ENCODE measurements around the gene TPST2.
"Not testable (repeated sequence)": the region's sequence is repeated elsewhere in the genome, so short reads cannot be mapped to it uniquely, and the experiment has no call there.

The TPST2 gene

DNA sequence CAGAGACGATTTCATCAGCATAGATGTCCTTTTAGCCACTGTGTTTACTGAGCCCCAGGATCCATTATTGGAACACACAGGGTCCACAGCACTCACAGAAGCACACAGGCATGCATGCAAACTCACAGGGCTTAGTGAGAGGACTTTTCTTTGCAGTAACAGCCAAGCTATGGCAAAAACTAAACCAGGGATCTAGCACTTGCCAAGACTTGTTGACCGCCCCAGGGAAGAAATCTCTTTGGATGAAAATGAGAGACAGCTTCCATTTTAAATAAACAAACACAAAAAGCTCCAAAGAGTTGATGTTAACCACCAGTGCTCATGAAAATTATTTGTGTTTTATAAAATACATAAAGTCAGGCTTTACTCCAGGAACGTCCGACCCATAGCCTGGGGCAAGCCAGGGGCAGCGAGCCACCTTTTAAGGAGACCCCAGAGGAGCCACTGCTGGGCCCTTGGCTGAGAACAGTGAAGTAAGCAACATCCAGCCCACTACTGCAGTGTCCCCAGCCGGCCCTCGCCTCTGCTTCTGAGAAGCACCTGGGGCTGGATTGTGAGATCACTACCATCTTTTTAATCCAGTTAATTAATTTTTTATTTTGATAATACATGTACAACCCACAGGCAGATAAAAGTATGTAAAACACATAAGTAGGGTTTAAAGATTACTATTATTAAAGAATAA, 55.6 kb downstream of the TPST2 start:
- no peak for DNase-seq (ENCODE audit: low read depth)

- DNase-seq (ENCODE audit: low read depth) = no peak
These were observed 60.6 kb downstream of the TPST2 start for GRCh38 chr22:26529345-26529744.

GRCh38 chr22:26528518-26528917, 61.4 kb downstream of the TPST2 start:
- not testable (repeated sequence) for DNase-seq (ENCODE audit: low read depth)

DNA sequence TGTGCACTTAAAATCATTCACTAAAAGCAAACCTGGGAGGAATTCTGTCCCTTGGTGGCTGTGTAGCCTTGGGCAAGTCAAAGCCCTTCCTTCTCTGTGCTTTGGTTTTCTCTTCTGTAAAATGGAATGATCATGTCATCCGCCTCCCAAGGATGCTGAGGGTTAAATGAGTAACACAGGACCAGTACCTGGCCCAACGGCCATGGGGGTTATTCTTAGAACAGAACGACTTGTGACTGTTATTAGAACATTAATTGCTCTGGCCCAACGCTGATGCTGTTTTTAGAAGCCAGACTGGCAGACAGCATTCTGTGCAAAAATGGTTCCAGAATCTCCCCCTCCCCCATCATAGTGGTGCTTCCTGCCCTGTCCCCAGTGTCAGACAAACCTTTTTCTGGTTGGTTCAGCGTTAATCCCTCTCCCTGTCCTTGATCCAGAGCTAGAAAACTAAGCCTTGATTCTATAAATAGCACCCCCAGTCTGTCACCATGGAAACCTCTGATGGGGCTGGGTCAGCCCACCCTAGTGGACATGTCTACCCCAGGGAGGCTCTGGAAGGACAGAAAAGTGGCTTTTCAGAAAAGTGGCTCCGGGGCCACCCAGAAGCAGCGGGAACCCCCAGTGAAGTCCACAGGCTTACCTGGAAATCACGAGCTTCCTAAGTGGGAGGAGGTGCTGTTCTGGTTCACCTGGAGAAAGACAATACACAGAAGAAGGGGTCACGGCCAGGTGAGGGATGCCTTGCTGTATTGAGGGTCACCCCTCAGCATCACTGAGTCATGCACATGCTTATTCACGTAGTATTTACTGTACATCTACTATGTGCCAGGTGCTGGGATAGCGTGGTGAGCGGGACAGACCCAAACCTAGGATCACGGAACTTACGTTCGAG, 62.1 kb downstream of the TPST2 start:
- DNase-seq (ENCODE audit: low read depth) = no peak

GRCh38 chr22:26527167-26527566, 62.8 kb downstream of the TPST2 start:
- no peak for DNase-seq (ENCODE audit: low read depth)

DNA sequence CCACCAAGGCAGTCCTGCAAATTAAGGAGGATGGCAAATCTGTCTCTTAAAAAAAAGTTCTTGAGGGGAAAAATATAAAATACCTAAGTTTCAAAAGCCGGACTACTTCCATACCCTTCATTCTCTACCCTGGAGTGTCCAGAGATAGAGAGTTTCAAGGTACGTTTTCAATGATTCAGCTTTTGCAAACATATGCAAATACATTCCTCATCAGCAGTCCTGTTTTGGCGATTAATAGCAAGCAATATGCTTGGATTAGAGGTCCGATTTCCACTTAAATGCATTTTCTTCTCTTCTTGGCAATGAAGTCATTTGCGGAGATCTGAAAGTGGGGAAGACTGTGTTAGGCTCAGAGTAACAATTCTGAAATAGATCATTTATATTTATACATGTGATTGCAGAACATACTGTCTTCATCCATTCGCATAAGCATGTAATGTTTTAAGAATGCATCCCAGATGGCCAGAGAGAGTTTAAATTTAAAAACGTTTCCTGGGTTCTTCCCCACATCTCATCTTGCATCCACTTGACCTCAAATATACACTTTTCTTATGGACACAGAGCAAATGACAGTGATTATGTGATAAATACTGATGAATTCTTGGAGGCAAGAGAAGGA, 63.9 kb downstream of the TPST2 start:
- DNase-seq (ENCODE audit: low read depth) = no peak

- no peak for DNase-seq (ENCODE audit: low read depth)
These were observed 65.1 kb downstream of the TPST2 start for GRCh38 chr22:26524870-26525269.

DNA sequence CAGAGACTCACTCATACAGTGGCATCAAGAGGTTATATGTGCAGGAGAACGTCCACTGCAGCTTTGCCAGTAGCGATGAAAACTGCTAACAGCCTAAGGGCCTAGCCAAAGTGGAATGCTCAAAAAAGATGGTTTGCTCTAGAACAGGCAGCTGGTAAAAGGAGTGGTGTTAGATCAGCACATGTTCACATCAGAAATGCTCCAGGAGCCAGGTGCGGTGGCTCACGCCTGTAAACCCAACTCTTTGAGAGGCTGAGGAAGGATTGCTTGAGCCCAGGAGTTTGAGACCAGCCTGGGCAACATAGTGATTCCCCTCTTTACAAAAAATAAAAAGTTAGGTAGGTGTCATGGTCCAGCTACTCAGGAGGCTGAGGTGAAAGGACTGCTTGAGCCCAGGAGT, 67.3 kb downstream of the TPST2 start:
- DNase-seq (ENCODE audit: low read depth) = no peak

DNA sequence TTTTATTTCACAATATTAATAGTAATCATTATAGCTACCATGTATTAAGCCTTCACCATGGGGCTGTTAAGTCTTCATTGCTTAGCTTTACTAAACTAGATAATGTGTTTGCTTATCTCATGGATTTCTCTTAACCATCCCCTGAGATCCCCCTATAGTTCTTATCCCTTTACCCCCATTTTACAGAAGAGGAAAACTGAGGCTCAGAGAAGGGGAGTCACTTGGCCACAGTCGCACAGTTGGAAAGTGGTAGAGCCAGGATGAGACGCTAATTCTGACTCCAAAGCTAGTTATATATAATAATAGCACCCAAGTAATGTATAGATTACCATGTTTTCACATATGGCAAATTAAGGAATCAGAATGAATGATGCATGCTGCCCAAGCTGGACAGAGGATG, 67.9 kb downstream of the TPST2 start:
- no peak for DNase-seq (ENCODE audit: low read depth)

DNA sequence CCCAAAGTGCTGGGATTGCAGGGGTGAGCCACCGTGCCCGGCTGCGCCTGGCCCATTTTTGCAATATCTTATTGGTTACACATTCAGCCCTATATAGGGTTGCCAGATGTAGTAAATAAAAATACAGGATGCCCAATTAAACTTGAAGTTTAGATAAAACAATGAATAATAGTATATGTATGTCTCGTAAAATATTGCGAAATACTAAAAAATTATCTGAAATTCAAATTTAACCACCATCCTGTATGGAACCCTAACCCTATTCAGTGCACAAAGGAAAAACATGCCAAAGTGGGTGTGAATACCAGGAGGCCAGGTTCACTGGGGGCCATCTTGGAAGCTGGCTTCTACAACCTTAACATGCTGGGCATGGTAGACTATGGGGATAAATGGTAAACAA, 72.5 kb downstream of the TPST2 start:
- no peak for DNase-seq (ENCODE audit: low read depth)

GRCh38 chr22:26516503-26516902, 73.4 kb downstream of the TPST2 start:
- no peak for DNase-seq (ENCODE audit: low read depth)

DNA sequence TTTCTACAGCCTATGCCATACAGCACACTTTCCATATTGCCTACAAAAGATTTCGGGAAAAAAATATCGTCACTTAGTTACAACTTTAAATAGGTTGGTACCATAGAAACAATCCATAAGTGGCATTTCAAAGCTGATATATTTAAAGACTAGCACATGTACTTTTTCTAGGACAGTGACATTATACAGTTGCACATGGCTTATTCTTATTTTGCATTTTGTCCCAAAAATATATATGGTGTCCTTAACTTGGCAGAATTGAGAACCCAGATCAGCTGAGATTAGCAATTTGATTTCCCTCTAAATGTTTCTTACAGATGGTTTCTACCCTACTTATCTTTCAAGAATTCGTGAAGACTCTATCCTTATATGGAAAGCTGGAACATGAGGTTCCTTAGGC, 74.0 kb downstream of the TPST2 start:
- no peak for DNase-seq (ENCODE audit: low read depth)

GRCh38 chr22:26514419-26515161, 75.3 kb downstream of the TPST2 start:
- DNase-seq (ENCODE audit: low read depth) = no peak

DNA sequence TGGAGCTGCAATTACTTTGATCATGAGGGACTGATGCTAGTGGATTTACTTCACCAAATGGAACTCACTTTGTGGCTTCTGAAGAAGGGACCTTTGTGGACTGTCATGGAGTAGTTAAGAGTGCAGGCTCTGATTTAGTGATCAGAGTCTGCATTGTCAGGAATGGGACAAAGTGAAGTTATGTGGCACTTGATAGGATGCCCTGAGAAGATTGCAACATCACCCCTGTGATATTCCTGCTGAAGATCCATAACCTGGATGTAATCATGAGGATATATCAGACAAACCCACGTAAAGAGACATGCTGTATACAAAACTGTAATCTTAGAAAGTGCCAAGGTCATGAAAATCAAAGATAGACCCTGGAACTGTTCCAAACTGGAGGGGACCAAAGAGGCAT, 76.1 kb downstream of the TPST2 start:
- DNase-seq (ENCODE audit: low read depth) = no peak

- DNase-seq (ENCODE audit: low read depth) = peak; percentile 81
These were observed 77.7 kb downstream of the TPST2 start, which contains the start of gene TFIP11 for GRCh38 chr22:26512149-26512793. TSS of gene TFIP11 (minus strand) at chr22:26512473. CDS start at chr22:26510272, 2,201 bp downstream.

DNA sequence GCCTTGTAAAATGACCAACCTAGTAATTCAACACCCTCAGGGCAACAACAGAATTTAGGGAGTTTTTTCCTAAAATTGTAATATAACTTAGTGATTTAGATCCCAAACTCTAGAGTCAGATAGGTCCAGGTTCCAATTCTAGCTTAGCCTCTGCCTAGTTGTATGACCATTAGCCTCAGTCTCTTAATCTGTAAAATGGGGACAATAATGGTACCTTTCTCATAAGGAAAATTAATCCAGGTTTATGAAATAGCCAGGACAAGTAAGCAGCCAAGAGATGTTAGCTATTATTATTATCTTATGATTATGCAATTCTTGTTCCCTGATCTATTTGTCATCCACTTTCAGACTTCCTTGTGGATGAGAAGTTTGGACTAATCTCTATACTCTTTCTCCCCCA, 81.8 kb downstream of the TPST2 start:
- DNase-seq (ENCODE audit: low read depth) = no peak

DNA sequence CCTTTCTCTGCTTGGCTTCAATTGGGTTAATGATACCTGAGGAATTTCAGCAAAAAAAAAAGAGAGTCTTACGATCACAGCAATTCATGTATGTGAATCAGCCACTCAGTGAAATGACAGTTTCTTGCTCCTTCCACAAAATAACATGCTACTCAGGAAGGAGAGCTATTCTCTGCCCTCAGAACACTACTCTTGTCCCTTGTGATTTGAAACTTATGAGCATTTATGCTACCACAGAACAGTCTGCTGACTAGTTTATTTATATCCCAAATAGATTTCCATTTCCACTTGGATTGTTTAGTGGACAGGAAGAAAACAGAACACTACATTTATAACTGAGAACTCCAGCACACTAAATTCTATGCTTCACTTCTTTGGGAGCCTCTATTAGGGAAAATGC, 86.2 kb downstream of the TPST2 start:
- DNase-seq (ENCODE audit: low read depth) = no peak

GRCh38 chr22:26502688-26503561, 87.0 kb downstream of the TPST2 start:
- DNase-seq (ENCODE audit: low read depth) = peak; percentile 38

GRCh38 chr22:26501996-26502395, 87.9 kb downstream of the TPST2 start:
- DNase-seq (ENCODE audit: low read depth) = no peak

DNA sequence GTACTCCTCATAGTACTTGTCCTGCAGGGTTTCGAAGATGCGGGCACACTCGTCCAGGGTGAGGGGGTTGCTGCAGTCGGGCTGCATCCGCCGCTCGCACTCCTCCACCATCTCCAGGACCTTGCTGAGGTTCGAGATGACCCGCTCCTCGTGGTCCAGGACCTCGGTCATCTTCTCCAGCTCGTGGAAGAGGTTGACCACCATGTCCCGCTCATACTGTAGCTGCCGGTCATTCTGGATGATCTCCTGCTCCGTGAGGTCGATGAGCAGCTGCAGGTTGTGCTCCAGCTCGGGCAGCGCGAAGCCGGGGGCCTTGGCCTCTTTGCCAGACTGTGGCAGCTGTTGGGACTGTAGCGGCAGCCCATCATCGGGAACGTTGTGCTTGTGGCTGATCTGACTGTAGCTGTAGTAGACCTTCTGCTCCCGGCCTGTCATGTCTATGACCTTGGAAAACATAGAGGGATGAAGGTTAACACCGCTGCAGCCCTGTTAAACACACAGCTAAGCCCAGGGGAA, 90.7 kb downstream of the TPST2 start:
- no peak for DNase-seq (ENCODE audit: low read depth)
